Measurements from ENCODE around the gene STXBP6. TPM values are rescaled to one million over a fixed set of nuclear protein-coding genes. Genes with fewer than 3 reads are reported as not detected.

STXBP6 gene
- total and polyA plus RNA-seq, 2 of the 13 experiments (the other 11 are each of a cell fraction or from before 2014, with no cell fraction given) = 35.3 to 42.8 TPM

GRCh38 chr14:24908592-24909236 is 141.2 kb downstream of the STXBP6 start (continued):
- TF ChIP-seq HMGXB3 (CRISPR knock-in tag; IDR thresholded peaks at IDR 0.05; ENCODE audit: borderline replicate concordance) (peak; percentile 67; the same call in 1 of the 2 replicates), LCORL (IDR thresholded peaks at IDR 0.05) (no peak), LCORL (CRISPR knock-in tag; IDR thresholded peaks at IDR 0.05) (peak; percentile 7; the same call in 1 of the 2 replicates), ZNF605 (CRISPR knock-in tag; IDR thresholded peaks at IDR 0.05) (peak; percentile 36; the same call in 1 of the 2 replicates), ZNF432 (CRISPR knock-in tag; IDR thresholded peaks at IDR 0.05; ENCODE audit: borderline replicate concordance) (no peak), ZBTB14 (CRISPR knock-in tag; IDR thresholded peaks at IDR 0.05) (no peak), DRAP1 (CRISPR knock-in tag; IDR thresholded peaks at IDR 0.05) (peak; percentile 3; the same call in 1 of the 2 replicates), HOMEZ (CRISPR knock-in tag; IDR thresholded peaks at IDR 0.05; ENCODE audit: low read depth) (peak; percentile 26; the same call in 1 of the 2 replicates), NR2F6 (IDR thresholded peaks at IDR 0.05) (0 out of 2 replicates have a peak, but pooled peaks have one; percentile 33), NR2F6 (CRISPR knock-in tag; IDR thresholded peaks at IDR 0.05) (0 out of 2 replicates have a peak, but pooled peaks have one; percentile 27)

Measured in HepG2 (cell line).